ENCODE data around the gene BCAP29.

BCAP29 gene

DNA sequence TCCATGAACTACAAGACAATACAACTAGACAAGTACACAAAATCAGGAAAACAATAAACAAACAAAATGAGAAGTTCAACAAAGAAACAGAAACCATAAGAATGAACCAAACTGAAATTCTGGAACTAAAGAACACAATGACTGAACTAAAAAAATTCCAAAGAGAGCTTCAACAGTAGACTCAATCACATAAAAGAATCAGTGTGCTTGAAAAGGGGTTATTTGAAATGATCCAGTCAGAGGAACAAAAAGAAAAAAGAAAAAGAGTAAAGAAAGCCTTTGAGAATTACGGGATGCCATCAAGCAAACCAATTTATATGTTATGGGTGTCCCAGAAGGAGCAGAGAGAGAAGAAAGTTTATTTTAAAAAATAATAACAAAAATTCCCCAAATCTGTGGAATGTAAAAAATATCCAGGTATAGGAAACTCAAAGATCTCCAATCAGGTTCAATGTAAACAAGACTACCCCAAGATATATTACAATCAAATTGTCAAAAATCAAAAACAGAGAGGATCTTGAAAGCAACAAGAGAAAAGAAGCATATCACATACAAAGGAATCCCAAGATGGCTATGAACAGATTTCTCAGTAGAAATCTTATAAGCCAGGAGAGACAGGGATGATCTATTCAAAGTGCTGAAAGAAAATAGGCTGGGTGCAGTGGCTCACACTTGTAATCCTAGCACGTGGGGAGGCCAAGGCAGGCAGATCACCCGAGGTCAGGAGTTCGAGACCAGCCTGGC is 35.0 kb upstream of the BCAP29 start:
- no peak for DNase-seq (ENCODE audit: extremely low spot score)
- TF ChIP-seq, protein P1, sequence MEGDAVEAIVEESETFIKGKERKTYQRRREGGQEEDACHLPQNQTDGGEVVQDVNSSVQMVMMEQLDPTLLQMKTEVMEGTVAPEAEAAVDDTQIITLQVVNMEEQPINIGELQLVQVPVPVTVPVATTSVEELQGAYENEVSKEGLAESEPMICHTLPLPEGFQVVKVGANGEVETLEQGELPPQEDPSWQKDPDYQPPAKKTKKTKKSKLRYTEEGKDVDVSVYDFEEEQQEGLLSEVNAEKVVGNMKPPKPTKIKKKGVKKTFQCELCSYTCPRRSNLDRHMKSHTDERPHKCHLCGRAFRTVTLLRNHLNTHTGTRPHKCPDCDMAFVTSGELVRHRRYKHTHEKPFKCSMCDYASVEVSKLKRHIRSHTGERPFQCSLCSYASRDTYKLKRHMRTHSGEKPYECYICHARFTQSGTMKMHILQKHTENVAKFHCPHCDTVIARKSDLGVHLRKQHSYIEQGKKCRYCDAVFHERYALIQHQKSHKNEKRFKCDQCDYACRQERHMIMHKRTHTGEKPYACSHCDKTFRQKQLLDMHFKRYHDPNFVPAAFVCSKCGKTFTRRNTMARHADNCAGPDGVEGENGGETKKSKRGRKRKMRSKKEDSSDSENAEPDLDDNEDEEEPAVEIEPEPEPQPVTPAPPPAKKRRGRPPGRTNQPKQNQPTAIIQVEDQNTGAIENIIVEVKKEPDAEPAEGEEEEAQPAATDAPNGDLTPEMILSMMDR (IDR thresholded peaks at IDR 0.05; ENCODE audit: control extremely low read depth, extremely low read depth, low read depth, missing control alignments): no peak
- POLR2A ChIA-PET: no interaction called here
- CTCF ChIA-PET: no interaction called here

DNA sequence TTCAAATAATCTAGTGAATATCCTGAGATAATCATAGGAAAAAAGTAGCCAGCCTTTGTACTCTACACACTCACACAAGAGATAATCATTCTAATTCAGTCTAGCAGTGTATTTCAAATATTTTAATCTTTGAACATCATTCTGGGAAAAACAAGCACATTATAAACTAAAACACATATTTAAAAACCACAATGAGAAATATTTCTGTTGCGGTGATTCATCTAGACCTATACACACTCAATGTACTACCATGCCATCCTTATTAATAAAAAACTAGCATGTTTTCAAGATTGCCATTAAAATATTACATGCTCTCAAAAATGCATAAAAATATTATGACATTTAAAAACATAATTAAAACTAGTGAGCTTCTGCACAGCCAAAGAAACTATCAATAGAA is 28.1 kb upstream of the BCAP29 start:
- TF ChIP-seq, protein P1 (IDR thresholded peaks at IDR 0.05; ENCODE audit: control extremely low read depth, extremely low read depth, low read depth, missing control alignments): no peak
- DNase-seq (ENCODE audit: extremely low spot score): no peak
- CTCF ChIA-PET: no interaction called here
- POLR2A ChIA-PET: no interaction called here

DNA sequence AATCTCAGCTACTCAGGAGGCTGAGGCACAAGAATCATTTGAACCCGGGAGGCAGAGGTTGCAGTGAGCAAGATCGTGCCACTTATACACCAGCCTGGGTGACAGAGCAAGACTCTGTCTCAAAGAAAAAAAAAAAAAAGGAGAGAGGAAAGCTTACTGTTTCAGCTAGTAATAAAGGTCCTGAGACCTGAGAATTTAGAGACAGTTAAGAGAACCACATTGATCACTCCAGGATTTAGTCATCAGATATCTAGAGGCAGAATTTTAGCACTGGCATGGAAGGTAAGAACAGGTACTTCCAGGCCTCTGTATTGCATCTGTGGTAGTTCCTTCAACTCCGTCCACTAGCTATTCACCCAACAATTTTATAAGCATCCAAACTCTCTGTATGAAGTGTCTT is 24.2 kb upstream of the BCAP29 start:
- POLR2A ChIA-PET: interaction anchor here (0.7 kb wide), 1 partner anchor 106 kb away, joined by 5 read pairs; no protein-coding TSS in a partner anchor
- CTCF ChIA-PET: no interaction called here
- DNase-seq (ENCODE audit: extremely low spot score): no peak
- TF ChIP-seq, protein P1 (IDR thresholded peaks at IDR 0.05; ENCODE audit: control extremely low read depth, extremely low read depth, low read depth, missing control alignments): no peak

DNA sequence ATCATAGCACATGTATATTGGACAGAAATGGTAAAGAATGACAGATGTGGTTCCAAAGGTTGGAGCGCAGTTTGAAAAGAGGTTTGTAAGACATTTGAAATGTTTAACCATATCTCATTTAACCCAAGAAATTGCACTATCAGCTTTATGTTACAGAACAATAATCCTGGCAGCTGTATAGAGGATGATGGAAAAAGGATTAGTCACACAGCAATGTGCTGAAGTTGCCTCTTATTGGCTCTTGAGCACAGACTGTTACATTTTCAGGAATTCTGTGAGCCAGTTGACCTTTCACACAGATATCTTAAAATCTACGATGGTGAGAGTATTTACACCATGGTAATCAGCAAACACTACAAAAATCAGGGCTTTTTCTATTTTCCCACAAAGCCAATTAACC is 20.2 kb upstream of the BCAP29 start:
- TF ChIP-seq, protein P1 (IDR thresholded peaks at IDR 0.05; ENCODE audit: control extremely low read depth, extremely low read depth, low read depth, missing control alignments): no peak
- CTCF ChIA-PET: interaction anchor here (2.9 kb wide), 1 partner anchor 12 kb away, joined by 8 read pairs; no protein-coding TSS in a partner anchor
- DNase-seq (ENCODE audit: extremely low spot score): no peak
- POLR2A ChIA-PET: no interaction called here

DNA sequence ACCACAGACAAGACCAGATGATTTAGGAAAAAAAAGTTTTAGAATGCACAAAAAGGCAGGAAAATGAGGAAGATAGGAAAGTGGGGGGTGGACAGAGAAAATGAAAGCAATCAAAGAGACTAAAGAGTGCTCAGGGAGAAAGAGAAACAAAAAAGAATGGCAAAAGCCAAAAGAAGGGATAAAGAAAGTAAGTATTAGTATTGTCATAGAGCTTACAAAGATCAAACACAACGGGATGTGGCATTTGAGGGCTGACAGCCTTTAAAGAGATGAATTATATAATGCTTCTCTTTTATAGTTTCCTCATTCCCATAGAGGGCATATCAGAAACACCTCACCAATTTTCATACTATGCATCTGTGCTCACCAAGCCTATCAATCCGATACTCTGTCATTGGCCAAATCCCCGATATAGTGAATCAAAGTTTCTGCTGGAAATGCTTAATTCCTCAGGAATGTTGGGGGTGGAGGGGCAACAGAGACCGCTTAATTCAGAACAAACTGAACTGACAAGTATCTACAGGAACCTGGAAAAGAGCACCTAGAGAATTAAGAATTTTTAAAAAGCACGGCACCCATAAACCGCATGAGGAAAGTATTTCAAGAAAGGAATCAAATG is 19.0 kb upstream of the BCAP29 start:
- CTCF ChIA-PET: no interaction called here
- DNase-seq (ENCODE audit: extremely low spot score): no peak
- POLR2A ChIA-PET: no interaction called here
- TF ChIP-seq, protein P1 (IDR thresholded peaks at IDR 0.05; ENCODE audit: control extremely low read depth, extremely low read depth, low read depth, missing control alignments): no peak

DNA sequence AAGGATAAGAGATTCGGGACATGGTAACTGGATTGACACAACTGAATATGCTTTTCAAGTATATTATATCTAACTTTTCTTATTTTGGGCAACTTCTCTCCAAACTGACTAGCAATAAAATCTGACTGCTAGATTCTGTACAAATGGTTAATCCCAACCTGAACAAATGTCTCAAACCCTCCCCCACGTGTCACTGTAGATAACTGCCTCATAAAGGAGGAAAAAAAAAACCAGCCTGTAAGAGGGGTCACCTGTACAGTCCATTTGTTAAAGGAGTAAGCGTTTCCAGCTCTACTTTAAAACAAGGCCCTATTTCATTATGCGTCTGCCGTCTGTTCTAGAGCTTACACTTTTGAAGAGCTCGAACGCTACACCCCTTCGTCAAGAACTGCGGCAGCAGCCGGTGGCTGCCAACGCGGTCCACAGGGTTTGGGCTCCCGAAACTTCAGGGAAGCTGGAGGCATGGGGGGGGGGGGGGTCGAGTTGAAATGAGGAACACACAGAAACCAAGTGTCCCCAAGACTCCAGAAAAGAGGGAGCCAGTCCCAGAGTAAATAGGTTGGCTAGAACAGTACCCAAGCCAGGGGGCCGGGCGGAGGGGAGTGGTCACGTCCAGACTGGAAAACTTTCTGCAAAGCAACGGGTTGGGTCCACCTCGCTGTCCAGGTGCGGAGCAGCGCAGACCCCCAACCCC is 16.8 kb upstream of the BCAP29 start:
- DNase-seq (ENCODE audit: extremely low spot score): no peak
- TF ChIP-seq, protein P1 (IDR thresholded peaks at IDR 0.05; ENCODE audit: control extremely low read depth, extremely low read depth, low read depth, missing control alignments): no peak
- POLR2A ChIA-PET: interaction anchor here (0.5 to 1.0 kb wide), 3 partner anchors 31 to 394 kb away, joined by 3 to 9 read pairs (median 4); no protein-coding TSS in a partner anchor
- CTCF ChIA-PET: interaction anchor here (0.9 to 1.3 kb wide), 3 partner anchors 9 to 374 kb away, joined by 3 to 6 read pairs (median 3); no protein-coding TSS in a partner anchor

Measured in GM10248 (cell line).